Chondrocyte (in vitro differentiated cells): Measurements from ENCODE around the gene SIRT7. TPM values are rescaled to one million over a fixed set of nuclear protein-coding genes. Genes with fewer than 3 reads are reported as not detected.

Source experiments
- DNase-seq: peaks from one replicate; pipeline ENCODE4 v3.0.0; 2021; ENCODE audit warnings: mixed read lengths, low spot score
- H3K27ac Mint-ChIP-seq: one replicate; pipeline ENCODE4 v1.8.0; 2021; ENCODE audit warnings: mild to moderate bottlenecking, moderate library complexity, mixed read lengths; ENCODE audit not compliant: unreplicated experiment
- H3K27me3 Mint-ChIP-seq: 2 replicates; pipeline ENCODE4 v1.8.0; 2021; ENCODE audit warnings: low read depth, mixed read lengths
- H3K36me3 Mint-ChIP-seq: 2 replicates; pipeline ENCODE4 v1.8.0; 2021; ENCODE audit warnings: low read depth, mixed read lengths
- H3K4me1 Mint-ChIP-seq: 2 replicates; pipeline ENCODE4 v1.8.0; 2021; ENCODE audit warnings: low read depth, mild to moderate bottlenecking, mixed read lengths
- H3K4me3 Mint-ChIP-seq: one replicate; pipeline ENCODE4 v1.8.0; 2021; ENCODE audit warnings: mild to moderate bottlenecking, moderate library complexity, mixed read lengths; ENCODE audit not compliant: unreplicated experiment
- H3K9me3 Mint-ChIP-seq: 2 replicates; pipeline ENCODE4 v1.8.0; 2021; ENCODE audit warnings: low read depth, mixed read lengths
- CTCF ChIP-seq: fragments of 200-600 bp; sonication (generic); IDR thresholded peaks from 2 replicates; pipeline ENCODE4 v1.5.0; 2021; ENCODE audit warnings: antibody characterized with exemption, mild to moderate bottlenecking, moderate library complexity
- total RNA-seq: library from RNA; stranded (reverse); gene quantifications from 3 replicates; pipeline ENCODE4 v1.2.1, GENCODE V29; 2021

The SIRT7 gene
- total RNA-seq, 1 donor from 2014 or later, result 15.8 TPM

- Mint-ChIP-seq H3K27ac (no peak overlapping the region), H3K27me3 (no peaks in the 10 kb centered on the region), H3K36me3 (no peaks in the 10 kb centered on the region), H3K9me3 (no peaks in the 10 kb centered on the region), H3K4me1 (peaks cover 8% of the 10 kb centered on the region), H3K4me3 (no peak overlapping the region)
- TF ChIP-seq CTCF, result no peak
- no peak for DNase-seq
These were observed 24.2 kb upstream of the SIRT7 start for GRCh38 chr17:81942167-81942553.

GRCh38 chr17:81941484-81942166 is 23.6 kb upstream of the SIRT7 start:
- no peaks in the 10 kb centered on the region for H3K27me3 Mint-ChIP-seq
- TF ChIP-seq CTCF, result no peak
- peak; percentile 92 for DNase-seq
- H3K4me1 Mint-ChIP-seq, result peaks cover 8% of the 10 kb centered on the region
- no peak overlapping the region for H3K4me3 Mint-ChIP-seq
- no peaks in the 10 kb centered on the region for H3K36me3 Mint-ChIP-seq
- no peaks in the 10 kb centered on the region for H3K9me3 Mint-ChIP-seq
- no peak overlapping the region for H3K27ac Mint-ChIP-seq

GRCh38 chr17:81940538-81941483 is 22.8 kb upstream of the SIRT7 start:
- no peak for TF ChIP-seq CTCF
- peaks cover 14% of the 10 kb centered on the region for H3K4me1 Mint-ChIP-seq
- H3K27me3 Mint-ChIP-seq, result no peaks in the 10 kb centered on the region
- peaks cover 2% of the 10 kb centered on the region for H3K36me3 Mint-ChIP-seq
- no peak overlapping the region for H3K4me3 Mint-ChIP-seq
- no peak overlapping the region for H3K27ac Mint-ChIP-seq
- peak; percentile 92 for DNase-seq
- H3K9me3 Mint-ChIP-seq, result no peaks in the 10 kb centered on the region

GRCh38 chr17:81939881-81940385 is 22.0 kb upstream of the SIRT7 start:
- DNase-seq, result peak; percentile 86
- TF ChIP-seq CTCF, result no peak
- Mint-ChIP-seq H3K27ac (no peak overlapping the region), H3K36me3 (peaks cover 2% of the 10 kb centered on the region), H3K27me3 (no peaks in the 10 kb centered on the region), H3K4me3 (no peak overlapping the region), H3K4me1 (peaks cover 22% of the 10 kb centered on the region), H3K9me3 (no peaks in the 10 kb centered on the region)

- Mint-ChIP-seq H3K4me3 (no peak overlapping the region), H3K27me3 (no peaks in the 10 kb centered on the region)
- DNase-seq, result peak; percentile 75
These were observed 21.2 kb upstream of the SIRT7 start for GRCh38 chr17:81939218-81939617.

More at GRCh38 chr17:81939218-81939617, 21.2 kb upstream of the SIRT7 start:
- no peaks in the 10 kb centered on the region for H3K9me3 Mint-ChIP-seq
- no peak for TF ChIP-seq CTCF
- no peak overlapping the region for H3K27ac Mint-ChIP-seq
- H3K36me3 Mint-ChIP-seq, result peaks cover 2% of the 10 kb centered on the region
- H3K4me1 Mint-ChIP-seq, result peaks cover 23% of the 10 kb centered on the region
